ENCODE measurements around the gene TRAPPC1.

The TRAPPC1 gene

GRCh38 chr17:7940034-7940433, 8.3 kb upstream of the TRAPPC1 start:
- DNase-seq: no peak

- no peak for DNase-seq
These were observed 4.1 kb upstream of the TRAPPC1 start for GRCh38 chr17:7935859-7936258.

GRCh38 chr17:7932949-7933348, 1.2 kb upstream of the TRAPPC1 start:
- no peak for DNase-seq

GRCh38 chr17:7932483-7932891, 741 bp upstream of the TRAPPC1 start:
- DNase-seq: no peak

GRCh38 chr17:7930841-7931631, 710 bp downstream of the TRAPPC1 start:
- DNase-seq: no peak

GRCh38 chr17:7929158-7930023, 2.4 kb downstream of the TRAPPC1 start, which contains the start of gene KCNAB3:
Gene KCNAB3 (minus strand): TSS chr17:7929856. CDS start chr17:7929435, 421 bp downstream.
- DNase-seq: peak; percentile 10 to 19

GRCh38 chr17:7927596-7927995, 4.2 kb downstream of the TRAPPC1 start:
- DNase-seq: no peak

GRCh38 chr17:7922845-7923628, 8.7 kb downstream of the TRAPPC1 start:
- peak; percentile 60 to 64 for DNase-seq

- DNase-seq: no peak
These were observed 9.4 kb downstream of the TRAPPC1 start for GRCh38 chr17:7922269-7922844.

- no peak for DNase-seq
These were observed 14.9 kb downstream of the TRAPPC1 start for GRCh38 chr17:7916808-7917207.

GRCh38 chr17:7916385-7916682, 15.4 kb downstream of the TRAPPC1 start:
- no peak for DNase-seq

- DNase-seq: peak; percentile 74 to 82
These were observed 15.9 kb downstream of the TRAPPC1 start, which contains the start of gene RNF227 for GRCh38 chr17:7915611-7916384. Gene RNF227 (minus strand): TSS chr17:7916289. CDS start chr17:7916195, 94 bp downstream.

GRCh38 chr17:7915179-7915610, 16.6 kb downstream of the TRAPPC1 start:
- peak in 1 of 2 donors; percentile 82 for DNase-seq

GRCh38 chr17:7912927-7913524, 18.7 kb downstream of the TRAPPC1 start:
- DNase-seq: peak in 1 of 2 donors; percentile 38

- DNase-seq: no peak
These were observed 20.6 kb downstream of the TRAPPC1 start for GRCh38 chr17:7911116-7911515.

GRCh38 chr17:7910711-7911110, 21.0 kb downstream of the TRAPPC1 start:
- no peak for DNase-seq

GRCh38 chr17:7910281-7910680, 21.5 kb downstream of the TRAPPC1 start:
- no peak for DNase-seq

- no peak for DNase-seq
These were observed 22.7 kb downstream of the TRAPPC1 start for GRCh38 chr17:7909089-7909488.

GRCh38 chr17:7903154-7904103, 28.3 kb downstream of the TRAPPC1 start:
- DNase-seq: no peak

GRCh38 chr17:7897773-7898172, 34.0 kb downstream of the TRAPPC1 start:
- peak; percentile 20 to 82 for DNase-seq
